Measurements from ENCODE around the gene SSBP2. TPM values are rescaled to one million over a fixed set of nuclear protein-coding genes. Genes with fewer than 3 reads are reported as not detected.

SSBP2 gene
- total RNA-seq, 4 donors from 2014 or later, result 54.1 to 136 (median 69.8) TPM

- no peaks in the 10 kb centered on the region for H3K36me3 ChIP-seq
- H3K9me3 ChIP-seq, result no peaks in the 10 kb centered on the region
- H3K4me1 ChIP-seq, result peaks cover 6% of the 10 kb centered on the region
- no peak overlapping the region for H3K4me3 ChIP-seq
- 94% methylated on average over 3 of the region's 3 CpGs for WGBS
- DNase-seq (ENCODE audit: low spot score in 2 of 2), result no peak
- TF ChIP-seq EP300 (IDR thresholded peaks at IDR 0.05) (no peak), CTCF (IDR thresholded peaks at IDR 0.05) (no peak), POLR2AphosphoS5 (IDR thresholded peaks at IDR 0.05) (no peak)
- no peak overlapping the region for H3K27ac ChIP-seq
- H3K27me3 ChIP-seq, result no peaks in the 10 kb centered on the region
Measured at GRCh38 chr5:81762401-81762800, 11.5 kb upstream of the SSBP2 start.

- peaks cover 9% of the 10 kb centered on the region for H3K4me1 ChIP-seq
- H3K36me3 ChIP-seq, result no peaks in the 10 kb centered on the region
- WGBS, result 84% methylated on average over 1 of the region's 1 CpG
- DNase-seq (ENCODE audit: low spot score in 2 of 2), result no peak
- no peak for TF ChIP-seq CTCF (IDR thresholded peaks at IDR 0.05)
- TF ChIP-seq POLR2A (IDR thresholded peaks at IDR 0.05), result no peak
- no peak for TF ChIP-seq EP300 (IDR thresholded peaks at IDR 0.05)
- no peak for TF ChIP-seq POLR2AphosphoS5 (IDR thresholded peaks at IDR 0.05)
- H3K9me3 ChIP-seq, result no peaks in the 10 kb centered on the region
- no peaks in the 10 kb centered on the region for H3K27me3 ChIP-seq
- no peak overlapping the region for H3K27ac ChIP-seq
- no peak overlapping the region for H3K4me3 ChIP-seq
Measured at GRCh38 chr5:81761970-81762369, 11.1 kb upstream of the SSBP2 start.

GRCh38 chr5:81761270-81761669 lies 10.4 kb upstream of the SSBP2 start:
- no peaks in the 10 kb centered on the region for H3K27me3 ChIP-seq
- no peak overlapping the region for H3K27ac ChIP-seq
- WGBS, result 62% methylated on average over 2 of the region's 2 CpGs
- H3K9me3 ChIP-seq, result no peaks in the 10 kb centered on the region
- H3K4me3 ChIP-seq, result no peak overlapping the region
- no peak for DNase-seq (ENCODE audit: low spot score in 2 of 2)
- H3K4me1 ChIP-seq, result peaks cover 16% of the 10 kb centered on the region
- no peaks in the 10 kb centered on the region for H3K36me3 ChIP-seq
- TF ChIP-seq POLR2A (IDR thresholded peaks at IDR 0.05) (no peak), POLR2AphosphoS5 (IDR thresholded peaks at IDR 0.05) (no peak), EP300 (IDR thresholded peaks at IDR 0.05) (no peak), CTCF (IDR thresholded peaks at IDR 0.05) (no peak)

GRCh38 chr5:81760521-81760920 lies 9.6 kb upstream of the SSBP2 start:
- Histone ChIP-seq H3K4me1 (peaks cover 24% of the 10 kb centered on the region), H3K9me3 (no peaks in the 10 kb centered on the region), H3K36me3 (no peaks in the 10 kb centered on the region), H3K27ac (no peak overlapping the region), H3K27me3 (no peaks in the 10 kb centered on the region), H3K4me3 (no peak overlapping the region)
- DNase-seq (ENCODE audit: low spot score in 2 of 2), result no peak
- WGBS, result 73% methylated on average over 4 of the region's 4 CpGs
- TF ChIP-seq POLR2A (IDR thresholded peaks at IDR 0.05) (no peak), EP300 (IDR thresholded peaks at IDR 0.05) (no peak), CTCF (IDR thresholded peaks at IDR 0.05) (no peak), POLR2AphosphoS5 (IDR thresholded peaks at IDR 0.05) (no peak)

- DNase-seq (ENCODE audit: low spot score in 2 of 2), result no peak
- no peaks in the 10 kb centered on the region for H3K36me3 ChIP-seq
- TF ChIP-seq POLR2A (IDR thresholded peaks at IDR 0.05), result no peak
- TF ChIP-seq EP300 (IDR thresholded peaks at IDR 0.05), result no peak
- TF ChIP-seq CTCF (IDR thresholded peaks at IDR 0.05), result no peak
- no peak for TF ChIP-seq POLR2AphosphoS5 (IDR thresholded peaks at IDR 0.05)
- H3K27me3 ChIP-seq, result no peaks in the 10 kb centered on the region
- H3K4me1 ChIP-seq, result peaks cover 32% of the 10 kb centered on the region
- WGBS, result 62% methylated on average over 6 of the region's 6 CpGs
- no peak overlapping the region for H3K27ac ChIP-seq
- no peaks in the 10 kb centered on the region for H3K9me3 ChIP-seq
- no peak overlapping the region for H3K4me3 ChIP-seq
Measured at GRCh38 chr5:81759632-81760005, 8.7 kb upstream of the SSBP2 start.

All from suprapubic skin (tissue), 4 donors.